ENCODE results near the gene TNNI2.

TNNI2 gene

DNA sequence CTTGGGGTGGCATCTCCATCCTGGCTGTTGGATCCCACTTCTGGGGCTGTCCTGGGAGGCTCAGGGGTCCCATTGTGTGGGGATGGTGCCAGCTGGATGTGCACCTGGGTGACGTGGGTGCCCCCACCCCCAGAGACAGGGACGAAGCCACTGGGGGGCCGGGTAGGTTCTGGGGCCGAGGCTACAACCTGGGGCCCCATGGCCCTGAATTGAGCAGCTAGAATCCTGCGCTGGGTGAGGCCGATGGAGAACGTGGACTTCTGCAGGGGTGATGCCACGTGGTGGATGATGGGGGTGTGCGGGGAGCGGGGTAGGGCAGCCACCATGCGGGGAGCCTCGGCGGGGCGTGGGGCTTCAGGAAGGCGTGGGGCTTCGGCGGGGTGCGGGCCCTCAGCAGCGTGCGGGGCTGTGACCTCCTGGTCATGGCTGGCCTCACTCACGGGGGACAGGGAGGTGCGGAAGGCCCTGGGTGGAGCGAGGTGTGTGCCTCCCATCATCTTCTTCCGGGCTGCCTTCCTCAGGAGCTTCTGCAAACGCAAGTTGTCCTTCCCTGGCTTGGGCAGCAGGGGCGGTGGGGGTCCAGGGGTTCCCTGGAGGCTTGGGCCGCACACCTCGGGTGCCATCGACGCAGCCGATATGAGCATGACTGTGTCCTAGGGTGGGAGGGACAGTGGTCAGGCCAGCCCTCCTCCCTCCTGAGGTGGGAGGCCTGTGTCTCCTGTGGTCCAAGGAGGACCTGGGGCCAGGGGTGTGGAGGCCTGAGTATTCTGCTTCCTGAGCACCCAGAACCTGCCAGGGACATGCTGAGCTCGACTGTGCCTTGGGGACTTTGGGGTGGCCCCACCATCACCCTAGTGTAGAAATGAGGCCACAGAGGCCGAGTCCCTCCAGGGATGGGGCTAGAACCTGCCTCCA lies 51.4 kb downstream of the TNNI2 start:
- H3K4me3 ChIP-seq (replicated peaks; ENCODE audit: low read depth, low read length) = no peak overlapping the region
- TF ChIP-seq, protein P1, sequence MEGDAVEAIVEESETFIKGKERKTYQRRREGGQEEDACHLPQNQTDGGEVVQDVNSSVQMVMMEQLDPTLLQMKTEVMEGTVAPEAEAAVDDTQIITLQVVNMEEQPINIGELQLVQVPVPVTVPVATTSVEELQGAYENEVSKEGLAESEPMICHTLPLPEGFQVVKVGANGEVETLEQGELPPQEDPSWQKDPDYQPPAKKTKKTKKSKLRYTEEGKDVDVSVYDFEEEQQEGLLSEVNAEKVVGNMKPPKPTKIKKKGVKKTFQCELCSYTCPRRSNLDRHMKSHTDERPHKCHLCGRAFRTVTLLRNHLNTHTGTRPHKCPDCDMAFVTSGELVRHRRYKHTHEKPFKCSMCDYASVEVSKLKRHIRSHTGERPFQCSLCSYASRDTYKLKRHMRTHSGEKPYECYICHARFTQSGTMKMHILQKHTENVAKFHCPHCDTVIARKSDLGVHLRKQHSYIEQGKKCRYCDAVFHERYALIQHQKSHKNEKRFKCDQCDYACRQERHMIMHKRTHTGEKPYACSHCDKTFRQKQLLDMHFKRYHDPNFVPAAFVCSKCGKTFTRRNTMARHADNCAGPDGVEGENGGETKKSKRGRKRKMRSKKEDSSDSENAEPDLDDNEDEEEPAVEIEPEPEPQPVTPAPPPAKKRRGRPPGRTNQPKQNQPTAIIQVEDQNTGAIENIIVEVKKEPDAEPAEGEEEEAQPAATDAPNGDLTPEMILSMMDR (IDR thresholded peaks at IDR 0.05; ENCODE audit: low read length, missing control alignments) = no peak
- no peak for DNase-seq (ENCODE audit: low read depth)

Measured in fibroblast of pulmonary artery (primary cell).